Vagina (tissue), 2 donors: Measurements from ENCODE around the gene AGXT2. TPM values are rescaled to one million over a fixed set of nuclear protein-coding genes. Genes with fewer than 3 reads are reported as not detected.

ENCODE experiments used
- DNase-seq, 2 donors: peaks; one replicate each; pipeline ENCODE4 v3.0.0-alpha.2; 2017; ENCODE audit errors: extremely low spot score in 2 of 2
- H3K27ac ChIP-seq: fragments of 200-600 bp; sonication (generic); one replicate; pipeline ENCODE4 v1.5.1; 2019
- H3K27me3 ChIP-seq: fragments of 200-600 bp; sonication (generic); one replicate; pipeline ENCODE4 v1.5.1; 2019
- H3K36me3 ChIP-seq, 2 donors: fragments of 200-600 bp; sonication (generic); one replicate each; pipeline ENCODE4 v1.5.1; 2017 to 2019
- H3K4me1 ChIP-seq: fragments of 200-600 bp; sonication (generic); one replicate; pipeline ENCODE4 v1.5.1; 2019
- H3K4me3 ChIP-seq, 2 donors: fragments of 200-600 bp; sonication (generic); 1 replicate in 1 of 2; 2 replicates in 1 of 2; pipeline ENCODE4 v1.5.1; 2016 to 2019
- H3K9me3 ChIP-seq: fragments of 200-600 bp; sonication (generic); one replicate; pipeline ENCODE4 v1.5.1; 2019
- CTCF ChIP-seq, 3 experiments: fragments of 450-650 bp in 2 of 3; fragments of 200-600 bp in 1 of 3; sonication (generic) in 1 of 3; IDR thresholded peaks; one replicate each; pipeline ENCODE4 v1.5.1; 2017 to 2019; ENCODE audit warnings: antibody characterized with exemption in 3 of 3, mild to moderate bottlenecking in 2 of 3, moderate library complexity in 2 of 3
- POLR2A ChIP-seq, 2 donors: fragments of 450-650 bp; IDR thresholded peaks; one replicate each; pipeline ENCODE4 v1.6.1; 2017; ENCODE audit warnings: antibody characterized with exemption in 2 of 2, mild to moderate bottlenecking in 2 of 2, moderate library complexity in 2 of 2
- POLR2AphosphoS5 ChIP-seq, 2 donors: sonication (generic); formaldehyde crosslinking; IDR thresholded peaks; one replicate each; pipeline ENCODE4 v1.9.0; 2017; ENCODE audit warnings: antibody characterized with exemption in 2 of 2, mild to moderate bottlenecking in 2 of 2, low read depth in 1 of 2; ENCODE audit not compliant: insufficient read depth in 1 of 2
- intact Hi-C: fragments of 100-400 bp; cut with DNase I; formaldehyde crosslinking; loops from one replicate; pipeline ENCODE4 v1.15.1; 2023
- total RNA-seq: library from RNA; depleted of rRNA; stranded (reverse); fragments of >200 nt; gene quantifications from one replicate; pipeline ENCODE4 v1.2.3, GENCODE V29; 2016

AGXT2 gene
- total RNA-seq, 1 donor from 2014 or later = not detected

DNA sequence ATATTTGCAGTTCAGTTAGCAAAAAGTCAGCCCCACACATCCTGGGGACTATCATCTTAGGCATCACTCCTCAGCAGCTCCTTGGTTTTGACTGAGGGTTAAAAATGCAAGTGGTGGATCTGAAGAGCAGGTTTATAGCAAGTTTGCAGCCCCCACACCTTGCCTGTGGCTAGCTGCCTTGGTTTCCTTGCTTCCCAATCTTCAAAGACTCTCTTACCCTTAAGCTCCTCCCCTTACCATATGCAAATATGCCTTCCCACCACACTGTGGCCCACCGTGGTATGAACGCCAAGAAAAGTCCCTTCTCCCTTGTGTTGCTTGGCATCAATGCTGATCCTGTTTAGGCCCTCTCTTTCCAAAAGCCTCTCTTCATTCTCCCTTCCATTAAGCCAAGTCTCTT, 45.0 kb upstream of the AGXT2 start:
- DNase-seq = no peak
- no peaks in the 10 kb centered on the region for H3K36me3 ChIP-seq
- TF ChIP-seq CTCF (IDR thresholded peaks at IDR 0.05) (no peak), POLR2A (IDR thresholded peaks at IDR 0.05) (no peak), POLR2AphosphoS5 (IDR thresholded peaks at IDR 0.05; ENCODE audit: insufficient read depth in 1 of 2, low read depth in 1 of 2) (no peak)
- no peaks in the 10 kb centered on the region for H3K9me3 ChIP-seq
- intact Hi-C loops = no loop called here
- H3K4me1 ChIP-seq = peaks cover 35% of the 10 kb centered on the region
- H3K4me3 ChIP-seq = no peak overlapping the region
- H3K27ac ChIP-seq = no peak overlapping the region
- H3K27me3 ChIP-seq = no peaks in the 10 kb centered on the region

- Histone ChIP-seq H3K27ac (no peak overlapping the region), H3K4me1 (peaks cover 37% of the 10 kb centered on the region), H3K4me3 (no peak overlapping the region), H3K9me3 (no peaks in the 10 kb centered on the region), H3K27me3 (no peaks in the 10 kb centered on the region), H3K36me3 (no peaks in the 10 kb centered on the region)
- no peak for DNase-seq
- intact Hi-C loops = no loop called here
- TF ChIP-seq POLR2A (IDR thresholded peaks at IDR 0.05) (no peak), POLR2AphosphoS5 (IDR thresholded peaks at IDR 0.05; ENCODE audit: insufficient read depth in 1 of 2, low read depth in 1 of 2) (no peak), CTCF (IDR thresholded peaks at IDR 0.05) (no peak)
These were observed 44.0 kb upstream of the AGXT2 start for GRCh38 chr5:35091704-35092103.

GRCh38 chr5:35089334-35090314, 41.9 kb upstream of the AGXT2 start:
- no peak overlapping the region for H3K27ac ChIP-seq
- H3K36me3 ChIP-seq = no peaks in the 10 kb centered on the region
- intact Hi-C loops = loop anchor here (5.0 kb wide), 1 partner anchor 838 kb away; no protein-coding TSS in a partner anchor
- H3K9me3 ChIP-seq = no peaks in the 10 kb centered on the region
- no peak overlapping the region for H3K4me3 ChIP-seq
- H3K27me3 ChIP-seq = no peaks in the 10 kb centered on the region
- TF ChIP-seq POLR2AphosphoS5 (IDR thresholded peaks at IDR 0.05; ENCODE audit: insufficient read depth in 1 of 2, low read depth in 1 of 2) (no peak), CTCF (IDR thresholded peaks at IDR 0.05) (peak in 2 of 3 experiments; percentile 56 to 62)
- no peak for DNase-seq
- peaks cover 29% of the 10 kb centered on the region for H3K4me1 ChIP-seq

GRCh38 chr5:35087991-35088390, 40.2 kb upstream of the AGXT2 start:
- Histone ChIP-seq H3K27ac (peak overlapping the region; percentile 38), H3K4me1 (peaks cover 29% of the 10 kb centered on the region), H3K36me3 (no peaks in the 10 kb centered on the region), H3K27me3 (no peaks in the 10 kb centered on the region), H3K9me3 (no peaks in the 10 kb centered on the region), H3K4me3 (no peak overlapping the region)
- intact Hi-C loops = loop anchor here (5.0 kb wide), 1 partner anchor 839 kb away; no protein-coding TSS in a partner anchor
- DNase-seq = no peak
- TF ChIP-seq POLR2AphosphoS5 (IDR thresholded peaks at IDR 0.05; ENCODE audit: insufficient read depth in 1 of 2, low read depth in 1 of 2) (no peak), CTCF (IDR thresholded peaks at IDR 0.05) (no peak), POLR2A (IDR thresholded peaks at IDR 0.05) (no peak)

DNA sequence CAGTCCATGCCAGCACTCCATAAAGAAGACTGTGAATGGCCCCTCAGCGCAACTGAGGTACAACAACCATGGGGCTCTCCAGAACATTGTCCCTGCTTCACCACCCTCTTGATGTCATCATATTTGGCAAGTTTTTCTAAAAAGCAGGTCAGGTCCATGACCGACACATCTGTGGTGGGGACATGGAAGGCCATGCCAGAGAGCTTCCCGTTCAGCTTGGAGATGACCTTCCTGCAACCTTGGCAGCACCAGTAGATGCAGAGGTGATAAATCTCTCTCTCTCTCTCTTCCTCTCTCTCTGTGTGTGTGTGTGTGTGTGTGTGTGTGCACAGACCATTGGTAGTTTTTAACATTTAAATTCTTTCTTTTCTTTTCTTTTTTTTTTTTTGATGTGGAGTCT, 35.4 kb upstream of the AGXT2 start:
- H3K9me3 ChIP-seq = no peaks in the 10 kb centered on the region
- H3K27me3 ChIP-seq = no peaks in the 10 kb centered on the region
- TF ChIP-seq CTCF (IDR thresholded peaks at IDR 0.05) (no peak), POLR2AphosphoS5 (IDR thresholded peaks at IDR 0.05; ENCODE audit: insufficient read depth in 1 of 2, low read depth in 1 of 2) (no peak), POLR2A (IDR thresholded peaks at IDR 0.05) (no peak)
- no peak for DNase-seq
- intact Hi-C loops = no loop called here
- no peak overlapping the region for H3K27ac ChIP-seq
- H3K4me1 ChIP-seq = peaks cover 6% of the 10 kb centered on the region
- H3K36me3 ChIP-seq = no peaks in the 10 kb centered on the region
- H3K4me3 ChIP-seq = no peak overlapping the region
